ENCODE measurements around the gene SDR42E2. TPM values are rescaled to one million over a fixed set of nuclear protein-coding genes. Genes with fewer than 3 reads are reported as not detected.
A peak's percentile ranks its signal among the peaks of the same experiment; 100 is the strongest.

The SDR42E2 gene
- total RNA-seq, 1 donor from 2014 or later = not detected

- DNase-seq (ENCODE audit: extremely low spot score, unreplicated experiment) = no peak
- H3K4me3 Mint-ChIP-seq (ENCODE audit: unreplicated experiment) = no peak overlapping the region
- TF ChIP-seq CTCF (IDR thresholded peaks at IDR 0.05) = no peak
- H3K36me3 Mint-ChIP-seq (ENCODE audit: unreplicated experiment) = peaks cover 4% of the 10 kb centered on the region
- H3K9me3 Mint-ChIP-seq (ENCODE audit: unreplicated experiment) = no peaks in the 10 kb centered on the region
- no peaks in the 10 kb centered on the region for H3K4me1 Mint-ChIP-seq (ENCODE audit: unreplicated experiment)
- no peaks in the 10 kb centered on the region for H3K27me3 Mint-ChIP-seq (ENCODE audit: unreplicated experiment)
- H3K27ac Mint-ChIP-seq (ENCODE audit: unreplicated experiment) = no peak overlapping the region
Observed at GRCh38 chr16:22222998-22223397, 60.7 kb downstream of the SDR42E2 start.

DNA sequence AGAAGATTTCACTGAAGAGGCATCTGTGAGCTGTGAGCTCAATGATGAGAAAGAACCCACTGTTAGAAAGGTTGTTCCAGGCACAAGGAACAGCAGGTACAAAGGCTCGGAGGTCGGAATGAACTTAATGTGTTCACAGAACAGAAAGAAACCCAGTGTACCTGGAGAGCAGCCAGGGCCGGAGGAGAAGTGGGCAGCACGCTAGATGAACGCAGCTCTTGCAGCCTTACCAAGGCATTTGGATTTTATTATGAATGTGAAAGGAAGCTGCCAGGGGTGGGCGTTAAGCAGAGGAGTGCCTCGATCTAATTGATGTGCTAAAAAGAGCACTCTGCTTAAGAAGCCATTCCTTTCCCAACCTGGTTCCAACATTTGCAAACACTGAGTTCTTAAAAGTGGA is 62.8 kb downstream of the SDR42E2 start:
- DNase-seq (ENCODE audit: extremely low spot score, unreplicated experiment) = no peak
- TF ChIP-seq CTCF (IDR thresholded peaks at IDR 0.05) = no peak
- no peaks in the 10 kb centered on the region for H3K27me3 Mint-ChIP-seq (ENCODE audit: unreplicated experiment)
- no peak overlapping the region for H3K4me3 Mint-ChIP-seq (ENCODE audit: unreplicated experiment)
- H3K36me3 Mint-ChIP-seq (ENCODE audit: unreplicated experiment) = peaks cover 8% of the 10 kb centered on the region
- H3K4me1 Mint-ChIP-seq (ENCODE audit: unreplicated experiment) = peaks cover 6% of the 10 kb centered on the region
- H3K27ac Mint-ChIP-seq (ENCODE audit: unreplicated experiment) = no peak overlapping the region
- no peaks in the 10 kb centered on the region for H3K9me3 Mint-ChIP-seq (ENCODE audit: unreplicated experiment)

DNA sequence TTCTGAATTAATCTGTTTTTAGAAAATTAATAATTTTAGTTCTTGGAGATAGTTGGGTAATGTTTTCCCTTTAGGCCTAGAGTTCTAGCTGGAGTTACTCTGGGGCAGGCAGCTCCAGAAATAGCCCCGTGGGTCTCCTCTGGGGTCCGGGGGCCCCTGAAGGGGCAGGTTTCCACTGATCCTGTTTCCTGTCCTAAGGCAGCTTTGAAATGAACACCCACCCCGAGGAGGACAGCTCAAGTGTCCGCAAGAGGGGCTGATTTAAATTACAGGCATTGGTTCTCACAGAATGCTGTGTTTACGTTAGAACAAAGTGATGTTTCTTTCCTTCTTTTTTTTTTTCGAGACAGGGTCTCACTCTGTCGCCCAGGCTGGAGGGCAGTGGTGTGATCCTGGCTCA is 67.6 kb downstream of the SDR42E2 start:
- H3K27me3 Mint-ChIP-seq (ENCODE audit: unreplicated experiment) = no peaks in the 10 kb centered on the region

DNA sequence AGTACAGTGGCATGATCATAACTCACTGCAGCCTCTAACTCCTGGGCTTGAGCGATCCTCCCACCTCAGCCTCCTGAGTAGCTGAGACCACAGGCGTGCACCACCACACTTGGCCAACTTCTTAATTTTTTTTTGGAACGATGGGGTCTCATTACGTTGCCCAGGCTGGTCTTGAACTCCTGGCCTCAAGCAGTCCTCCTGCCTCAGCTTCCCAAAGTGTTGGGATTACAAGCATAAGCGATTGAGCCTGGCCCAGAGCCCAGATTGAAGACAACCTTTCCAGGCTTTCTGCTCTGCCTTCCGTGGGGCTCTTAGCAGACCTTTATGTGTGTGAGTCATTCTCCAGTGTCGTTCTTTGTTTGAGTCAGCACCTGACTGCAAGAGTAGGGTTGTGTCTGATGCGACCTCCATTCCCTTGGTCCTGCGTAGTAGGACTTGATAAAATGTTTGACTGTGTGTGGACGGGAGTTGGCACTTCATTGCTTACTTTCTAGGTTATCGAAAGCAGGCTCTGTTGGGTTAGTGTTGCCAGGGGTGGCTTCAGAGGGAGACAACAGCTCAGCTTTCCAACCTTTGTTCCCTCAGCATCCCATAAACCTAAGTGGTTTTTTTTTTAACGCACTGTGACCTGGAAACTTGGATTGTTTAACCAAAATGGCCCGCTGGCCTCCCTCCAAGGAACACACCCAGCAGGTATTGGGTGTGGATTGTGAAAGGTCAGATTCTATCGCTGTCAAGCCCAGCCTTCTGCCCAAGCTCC is 70.2 kb downstream of the SDR42E2 start:
- Mint-ChIP-seq H3K27ac (ENCODE audit: unreplicated experiment) (peak overlapping the region; percentile 34), H3K4me1 (ENCODE audit: unreplicated experiment) (peaks cover 13% of the 10 kb centered on the region), H3K9me3 (ENCODE audit: unreplicated experiment) (no peaks in the 10 kb centered on the region), H3K36me3 (ENCODE audit: unreplicated experiment) (peaks cover 8% of the 10 kb centered on the region), H3K4me3 (ENCODE audit: unreplicated experiment) (no peak overlapping the region), H3K27me3 (ENCODE audit: unreplicated experiment) (no peaks in the 10 kb centered on the region)
- TF ChIP-seq CTCF (IDR thresholded peaks at IDR 0.05) = no peak
- no peak for DNase-seq (ENCODE audit: extremely low spot score, unreplicated experiment)

More for the DNA sequence above, 67.6 kb downstream of the SDR42E2 start:
- Mint-ChIP-seq H3K9me3 (ENCODE audit: unreplicated experiment) (no peaks in the 10 kb centered on the region), H3K27ac (ENCODE audit: unreplicated experiment) (peak overlapping the region; percentile 54), H3K4me3 (ENCODE audit: unreplicated experiment) (no peak overlapping the region), H3K4me1 (ENCODE audit: unreplicated experiment) (peaks cover 13% of the 10 kb centered on the region), H3K36me3 (ENCODE audit: unreplicated experiment) (peaks cover 12% of the 10 kb centered on the region)
- TF ChIP-seq CTCF (IDR thresholded peaks at IDR 0.05) = no peak
- DNase-seq (ENCODE audit: extremely low spot score, unreplicated experiment) = no peak

DNA sequence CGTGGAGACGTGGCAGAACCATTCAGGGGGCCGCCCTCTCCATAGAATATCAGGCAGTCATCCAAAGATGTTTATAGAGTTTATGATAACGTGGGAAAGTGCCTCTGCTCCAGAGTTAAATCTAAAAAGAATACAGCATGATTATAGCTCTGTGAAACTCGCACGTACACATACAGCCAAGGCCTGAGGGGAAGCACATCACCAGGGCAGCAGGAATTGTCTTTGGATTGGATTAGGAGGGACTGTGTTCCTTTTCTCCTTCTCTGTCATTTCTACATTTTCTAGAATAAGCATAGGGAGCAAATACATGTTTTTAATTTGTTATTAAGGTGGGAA is 70.7 kb downstream of the SDR42E2 start:
- H3K36me3 Mint-ChIP-seq (ENCODE audit: unreplicated experiment) = peaks cover 8% of the 10 kb centered on the region
- no peak overlapping the region for H3K4me3 Mint-ChIP-seq (ENCODE audit: unreplicated experiment)
- peaks cover 13% of the 10 kb centered on the region for H3K4me1 Mint-ChIP-seq (ENCODE audit: unreplicated experiment)
- H3K27ac Mint-ChIP-seq (ENCODE audit: unreplicated experiment) = no peak overlapping the region
- no peaks in the 10 kb centered on the region for H3K27me3 Mint-ChIP-seq (ENCODE audit: unreplicated experiment)
- DNase-seq (ENCODE audit: extremely low spot score, unreplicated experiment) = no peak
- no peak for TF ChIP-seq CTCF (IDR thresholded peaks at IDR 0.05)
- no peaks in the 10 kb centered on the region for H3K9me3 Mint-ChIP-seq (ENCODE audit: unreplicated experiment)

Measured in osteocyte (in vitro differentiated cells).